Measurements from ENCODE around the gene IQCN.

The IQCN gene

DNA sequence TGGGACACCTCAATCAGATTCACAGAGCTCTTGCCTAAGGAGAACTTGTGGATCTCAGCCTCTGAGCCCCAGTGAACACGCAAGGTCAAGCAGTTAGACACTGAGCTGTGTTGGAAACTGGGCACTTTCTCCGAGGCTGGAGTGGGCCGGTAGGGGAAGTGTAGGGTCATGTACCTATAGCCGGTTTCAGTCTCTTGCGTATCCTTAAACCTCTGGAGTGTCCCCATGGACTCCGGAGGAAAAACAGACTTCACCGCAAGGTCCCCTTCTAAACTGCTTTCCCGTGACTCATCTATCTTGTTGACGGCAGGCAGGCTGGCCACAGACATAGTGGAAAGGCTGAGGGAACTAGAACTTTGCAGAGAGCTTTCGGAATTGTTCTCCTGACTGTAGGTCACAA is 11.3 kb downstream of the IQCN start:
- H3K9me3 ChIP-seq (ENCODE audit: low read length): peaks cover 4% of the 10 kb centered on the region
- no peaks in the 10 kb centered on the region for H3K27me3 ChIP-seq (ENCODE audit: insufficient read depth, low read length)
- no peak overlapping the region for H3K4me3 ChIP-seq (ENCODE audit: low read length)
- no peaks in the 10 kb centered on the region for H3K4me1 ChIP-seq (ENCODE audit: insufficient read depth, low read length)
- peaks cover 20% of the 10 kb centered on the region for H3K36me3 ChIP-seq (ENCODE audit: insufficient read depth, low read length)
- H2AFZ ChIP-seq (ENCODE audit: low read depth, low read length): no peak overlapping the region

DNA sequence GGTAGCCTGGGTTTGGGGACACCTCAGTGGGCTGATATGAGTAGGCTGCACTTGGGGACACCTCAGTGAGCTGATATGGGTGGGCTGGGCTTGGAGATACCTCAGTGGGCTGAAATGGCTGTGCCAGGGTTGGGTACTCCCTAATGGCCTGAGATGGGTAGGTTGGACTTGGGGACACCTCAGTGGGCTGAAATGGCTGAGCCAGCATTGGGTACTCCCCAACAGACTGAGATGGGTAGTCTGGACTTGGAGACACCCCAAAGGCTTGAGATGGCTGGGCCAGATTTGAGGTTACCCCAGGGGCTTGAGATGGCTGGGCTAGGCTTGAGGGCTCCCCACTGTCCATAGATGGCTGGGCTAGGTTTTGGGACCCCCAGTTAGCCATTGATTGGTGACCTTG is 12.1 kb downstream of the IQCN start:
- Histone ChIP-seq H3K9me3 (ENCODE audit: low read length) (peaks cover 4% of the 10 kb centered on the region), H2AFZ (ENCODE audit: low read depth, low read length) (no peak overlapping the region), H3K27me3 (ENCODE audit: insufficient read depth, low read length) (no peaks in the 10 kb centered on the region), H3K36me3 (ENCODE audit: insufficient read depth, low read length) (peaks cover 16% of the 10 kb centered on the region), H3K4me3 (ENCODE audit: low read length) (no peak overlapping the region), H3K4me1 (ENCODE audit: insufficient read depth, low read length) (no peaks in the 10 kb centered on the region)

DNA sequence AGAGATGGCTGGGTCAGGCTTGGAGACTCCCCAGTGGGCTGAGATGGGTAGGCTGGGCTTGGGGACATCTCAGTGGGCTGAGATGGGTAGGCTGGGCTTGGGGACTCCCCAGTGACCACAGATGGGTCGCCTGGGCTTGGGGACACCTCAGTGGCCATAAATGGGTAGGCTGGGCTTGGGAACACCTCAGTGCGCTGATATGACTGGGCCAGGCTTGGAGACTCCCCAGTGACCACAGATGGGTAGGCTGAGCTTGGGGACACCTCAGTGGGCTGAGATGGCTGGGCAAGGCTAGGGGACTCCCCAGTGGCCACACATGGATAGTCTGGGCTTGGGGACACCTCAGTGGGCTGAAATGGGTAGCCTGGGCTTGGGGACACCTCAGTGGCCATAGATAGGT is 12.8 kb downstream of the IQCN start:
- Histone ChIP-seq H3K4me1 (ENCODE audit: insufficient read depth, low read length) (no peaks in the 10 kb centered on the region), H3K9me3 (ENCODE audit: low read length) (peaks cover 4% of the 10 kb centered on the region), H3K4me3 (ENCODE audit: low read length) (no peak overlapping the region)

DNA sequence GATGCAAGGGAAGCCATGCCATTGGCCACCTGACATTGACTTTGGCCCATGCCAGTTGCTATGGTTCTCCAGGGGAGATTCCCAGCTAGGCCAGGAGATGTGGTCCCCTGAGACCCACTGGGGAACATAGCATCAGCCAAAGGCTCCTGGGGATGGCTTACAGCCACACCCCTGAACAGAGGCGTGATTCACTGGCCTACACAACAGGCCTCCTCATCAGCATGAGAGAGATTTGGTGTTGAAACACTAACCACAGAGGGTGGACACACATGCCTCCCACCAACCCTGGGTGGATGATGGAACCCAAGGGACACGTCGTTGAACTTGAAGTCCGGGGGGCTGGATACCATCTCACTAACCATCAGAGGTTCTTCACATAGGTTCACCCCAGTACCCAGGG is 14.4 kb downstream of the IQCN start:
- peaks cover 4% of the 10 kb centered on the region for H3K9me3 ChIP-seq (ENCODE audit: low read length)

More for the DNA sequence above, 12.8 kb downstream of the IQCN start:
- no peak overlapping the region for H2AFZ ChIP-seq (ENCODE audit: low read depth, low read length)
- H3K27me3 ChIP-seq (ENCODE audit: insufficient read depth, low read length): no peaks in the 10 kb centered on the region
- H3K36me3 ChIP-seq (ENCODE audit: insufficient read depth, low read length): peaks cover 10% of the 10 kb centered on the region

DNA sequence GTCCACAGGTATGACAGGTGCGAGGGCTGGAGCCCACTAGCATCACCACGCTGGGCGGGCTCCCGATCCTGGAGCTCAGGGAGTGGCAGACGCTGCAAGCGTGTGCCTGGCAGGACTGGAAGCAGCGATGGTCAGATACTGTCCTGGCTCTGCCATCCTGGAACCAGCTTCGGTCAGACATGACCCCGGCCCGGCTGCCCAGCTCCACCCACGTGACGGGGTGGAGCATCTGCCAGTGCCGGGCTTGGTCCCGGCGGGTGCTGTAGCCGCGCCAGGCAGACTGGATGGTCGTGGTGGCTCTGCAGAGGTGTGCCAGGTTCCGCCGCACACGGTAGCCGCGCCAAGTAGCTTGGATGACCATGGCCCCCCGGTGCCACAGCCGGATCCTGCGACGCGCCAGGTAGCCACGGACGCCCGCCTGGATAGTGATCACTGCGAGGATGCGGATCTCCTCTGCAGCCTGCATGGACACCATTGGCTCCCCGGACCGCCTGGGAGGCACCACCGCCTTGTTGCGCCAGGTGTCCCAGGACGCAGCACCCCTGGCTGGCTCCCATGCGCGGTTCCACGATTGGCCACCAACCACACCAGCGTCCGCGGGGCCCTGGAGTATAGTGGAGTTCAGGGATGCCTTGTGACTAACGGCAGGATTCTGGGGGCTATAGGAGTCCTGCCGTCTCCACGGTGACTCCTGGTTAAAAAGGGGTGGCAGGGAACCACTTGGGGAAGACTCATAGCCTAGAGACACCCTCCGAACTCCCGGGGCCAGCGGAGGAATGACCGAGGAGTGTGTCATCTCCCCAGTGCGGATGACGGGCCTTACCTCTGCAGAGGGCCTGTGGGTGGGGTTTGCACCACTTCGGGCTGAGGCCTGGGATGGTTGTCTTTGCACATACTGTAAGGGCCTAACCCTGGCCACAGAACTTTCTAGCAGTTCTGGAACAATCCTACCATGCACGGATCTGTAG is 16.5 kb downstream of the IQCN start:
- Histone ChIP-seq H3K4me3 (ENCODE audit: low read length) (no peak overlapping the region), H3K4me1 (ENCODE audit: insufficient read depth, low read length) (no peaks in the 10 kb centered on the region), H3K27me3 (ENCODE audit: insufficient read depth, low read length) (peaks cover 12% of the 10 kb centered on the region), H3K9me3 (ENCODE audit: low read length) (no peaks in the 10 kb centered on the region), H3K36me3 (ENCODE audit: insufficient read depth, low read length) (no peaks in the 10 kb centered on the region), H2AFZ (ENCODE audit: low read depth, low read length) (no peak overlapping the region)

More for the DNA sequence above, 14.4 kb downstream of the IQCN start:
- H3K36me3 ChIP-seq (ENCODE audit: insufficient read depth, low read length): no peaks in the 10 kb centered on the region
- H3K4me3 ChIP-seq (ENCODE audit: low read length): no peak overlapping the region
- H3K27me3 ChIP-seq (ENCODE audit: insufficient read depth, low read length): peaks cover 7% of the 10 kb centered on the region
- H2AFZ ChIP-seq (ENCODE audit: low read depth, low read length): no peak overlapping the region
- no peaks in the 10 kb centered on the region for H3K4me1 ChIP-seq (ENCODE audit: insufficient read depth, low read length)

DNA sequence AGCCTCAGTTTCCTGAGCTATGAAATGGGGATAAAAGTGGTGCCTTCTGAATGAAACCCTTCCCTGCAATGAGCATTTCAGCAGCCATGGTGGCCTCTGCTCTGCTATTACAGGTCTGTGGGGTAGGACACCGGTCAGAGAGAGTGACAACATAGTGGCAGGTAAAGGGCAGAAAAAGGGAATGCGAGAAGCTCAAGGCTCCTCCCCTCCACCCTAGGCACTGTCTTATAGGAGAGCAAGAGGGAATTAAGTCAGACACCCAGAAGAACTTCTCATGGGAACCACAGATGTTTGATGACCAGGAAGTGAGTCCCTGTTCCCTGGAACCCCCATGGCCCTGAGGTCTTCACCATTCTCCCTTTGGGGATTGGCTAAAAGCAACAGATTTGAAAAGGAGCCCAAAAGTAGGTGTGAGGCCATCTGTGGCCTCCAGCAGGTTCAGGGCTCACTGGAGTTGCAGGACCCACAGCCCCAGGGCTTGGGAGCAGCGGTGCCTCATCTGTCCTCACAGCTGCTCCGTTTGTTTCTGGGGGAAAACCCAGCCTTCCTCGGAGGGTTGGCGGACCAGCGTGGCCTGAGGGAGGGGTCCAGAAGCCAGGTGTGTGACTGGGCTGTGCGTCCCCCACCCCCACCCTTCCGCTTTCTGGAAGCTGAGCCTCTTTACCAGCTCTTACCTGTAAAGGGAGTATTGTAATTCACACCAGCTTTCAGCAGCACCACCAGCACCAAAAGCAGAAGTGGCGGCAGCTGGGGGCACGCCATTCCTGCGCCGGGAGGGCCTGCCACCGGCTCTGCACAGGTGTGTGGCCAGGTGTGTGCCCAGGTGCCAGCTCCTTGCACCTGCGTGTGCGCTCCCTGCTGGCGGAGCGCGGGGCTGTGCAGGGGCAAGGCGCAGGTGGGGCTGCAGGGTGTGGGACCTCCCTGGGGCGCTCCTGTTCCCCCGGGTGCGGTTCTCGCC is 19.4 kb downstream of the IQCN start:
- H3K4me1 ChIP-seq (ENCODE audit: insufficient read depth, low read length): no peaks in the 10 kb centered on the region
- H3K4me3 ChIP-seq (ENCODE audit: low read length): no peak overlapping the region
- no peaks in the 10 kb centered on the region for H3K9me3 ChIP-seq (ENCODE audit: low read length)
- no peaks in the 10 kb centered on the region for H3K36me3 ChIP-seq (ENCODE audit: insufficient read depth, low read length)
- H3K27me3 ChIP-seq (ENCODE audit: insufficient read depth, low read length): peaks cover 12% of the 10 kb centered on the region
- H2AFZ ChIP-seq (ENCODE audit: low read depth, low read length): no peak overlapping the region

DNA sequence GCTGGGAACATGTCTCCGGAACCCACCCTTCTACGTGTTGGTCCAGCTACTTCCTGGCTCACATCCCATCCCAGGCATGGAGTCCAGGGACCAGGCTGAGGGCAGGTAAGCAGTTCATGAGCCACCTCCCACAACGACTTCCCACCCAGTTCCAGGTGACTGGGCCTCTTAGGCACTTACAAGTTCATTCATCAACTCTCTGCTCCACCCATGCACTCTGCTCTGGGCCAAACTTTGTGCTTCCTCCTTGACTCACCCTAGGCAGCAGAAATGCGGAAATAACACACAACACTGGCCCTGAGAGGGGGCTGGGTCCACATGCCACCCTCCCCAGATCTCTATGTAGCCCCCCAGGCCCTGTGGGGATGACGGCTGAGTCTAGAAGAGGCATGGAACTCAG is 20.5 kb downstream of the IQCN start:
- Histone ChIP-seq H3K9me3 (ENCODE audit: low read length) (no peaks in the 10 kb centered on the region), H3K36me3 (ENCODE audit: insufficient read depth, low read length) (no peaks in the 10 kb centered on the region), H3K4me1 (ENCODE audit: insufficient read depth, low read length) (no peaks in the 10 kb centered on the region), H3K27me3 (ENCODE audit: insufficient read depth, low read length) (peaks cover 12% of the 10 kb centered on the region), H2AFZ (ENCODE audit: low read depth, low read length) (no peak overlapping the region), H3K4me3 (ENCODE audit: low read length) (no peak overlapping the region)

DNA sequence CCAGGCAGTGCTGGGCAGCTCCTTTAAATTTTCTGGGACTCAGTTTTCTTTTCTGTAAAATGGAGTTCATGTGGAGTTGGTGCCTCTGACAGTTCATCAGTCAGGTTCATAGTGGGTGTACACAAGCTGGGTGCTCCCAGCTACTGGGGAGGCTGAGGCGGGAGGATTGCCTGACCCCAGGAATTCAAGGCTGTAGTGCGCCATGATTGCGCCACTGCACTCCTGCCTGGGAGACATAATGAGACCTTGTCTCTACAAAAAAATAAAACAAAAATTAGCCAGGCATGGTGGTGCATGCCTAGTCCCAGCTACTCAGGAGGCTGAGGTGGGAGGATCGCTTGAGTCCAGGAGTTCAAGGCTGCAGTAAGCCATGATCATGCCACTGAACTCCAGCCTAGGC is 21.1 kb downstream of the IQCN start:
- Histone ChIP-seq H3K4me3 (ENCODE audit: low read length) (no peak overlapping the region), H3K4me1 (ENCODE audit: insufficient read depth, low read length) (no peaks in the 10 kb centered on the region)

DNA sequence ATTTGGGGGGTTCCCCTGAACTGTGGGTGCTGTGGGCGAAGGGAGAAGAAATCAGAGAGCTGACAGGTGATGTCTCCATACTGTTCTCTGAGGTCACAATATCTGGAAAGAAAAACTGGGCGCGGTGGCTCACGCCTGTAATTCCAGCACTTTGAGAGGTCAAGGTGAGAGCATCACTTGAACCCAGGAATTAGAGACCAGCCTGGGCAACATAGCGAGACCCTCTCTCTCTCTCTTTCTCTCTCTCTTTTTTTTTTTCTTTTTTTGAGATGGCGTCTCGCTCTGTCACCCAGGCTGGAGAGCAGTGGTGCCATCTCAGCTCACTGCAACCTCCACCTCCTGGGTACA is 21.9 kb downstream of the IQCN start:
- H3K9me3 ChIP-seq (ENCODE audit: low read length): no peaks in the 10 kb centered on the region
- H3K27me3 ChIP-seq (ENCODE audit: insufficient read depth, low read length): peaks cover 12% of the 10 kb centered on the region
- no peak overlapping the region for H2AFZ ChIP-seq (ENCODE audit: low read depth, low read length)
- H3K36me3 ChIP-seq (ENCODE audit: insufficient read depth, low read length): no peaks in the 10 kb centered on the region
- no peaks in the 10 kb centered on the region for H3K4me1 ChIP-seq (ENCODE audit: insufficient read depth, low read length)
- no peak overlapping the region for H3K4me3 ChIP-seq (ENCODE audit: low read length)

More for the DNA sequence above, 21.1 kb downstream of the IQCN start:
- Histone ChIP-seq H2AFZ (ENCODE audit: low read depth, low read length) (no peak overlapping the region), H3K27me3 (ENCODE audit: insufficient read depth, low read length) (peaks cover 12% of the 10 kb centered on the region), H3K9me3 (ENCODE audit: low read length) (no peaks in the 10 kb centered on the region), H3K36me3 (ENCODE audit: insufficient read depth, low read length) (no peaks in the 10 kb centered on the region)

DNA sequence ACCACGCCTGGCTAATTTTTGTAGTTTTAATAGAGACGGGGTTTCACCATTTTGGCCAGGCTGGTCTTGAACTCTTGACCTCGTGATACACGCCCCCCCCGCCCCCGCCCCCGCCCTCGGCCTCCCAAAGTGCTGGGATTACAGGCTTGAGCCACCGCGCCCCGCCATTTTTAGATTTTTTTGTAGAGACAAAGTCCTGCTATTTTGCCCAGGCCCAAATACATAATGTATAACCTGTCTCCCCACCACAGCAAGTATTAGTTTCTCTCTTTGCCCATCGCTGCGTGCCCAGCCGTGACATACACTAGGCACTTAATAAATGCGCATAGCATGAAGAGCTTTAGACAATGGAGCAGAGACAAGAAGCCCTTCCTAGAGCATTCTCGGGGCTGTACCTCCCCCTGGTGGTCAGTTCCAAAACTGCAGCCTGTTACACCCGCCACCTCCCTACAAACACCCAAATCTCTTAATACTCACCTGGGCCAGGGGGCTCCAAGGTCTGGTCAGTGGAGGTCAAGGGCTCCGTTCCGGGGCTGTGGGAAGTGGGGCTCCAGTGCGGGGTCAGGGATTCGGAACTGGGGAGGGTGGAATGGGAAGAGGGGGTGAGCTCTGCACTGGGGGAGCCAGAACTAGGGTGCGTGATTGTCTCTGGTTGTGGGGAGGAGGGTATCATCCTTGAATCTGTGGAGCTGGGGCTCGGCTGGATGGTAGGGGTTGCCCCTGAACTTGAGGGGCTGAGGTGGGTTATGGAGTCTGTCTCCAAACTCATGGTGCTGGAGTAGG is 22.5 kb downstream of the IQCN start:
- H3K4me1 ChIP-seq (ENCODE audit: insufficient read depth, low read length): no peaks in the 10 kb centered on the region
- H3K4me3 ChIP-seq (ENCODE audit: low read length): no peak overlapping the region
- H3K27me3 ChIP-seq (ENCODE audit: insufficient read depth, low read length): peaks cover 13% of the 10 kb centered on the region
- H2AFZ ChIP-seq (ENCODE audit: low read depth, low read length): no peak overlapping the region
- no peaks in the 10 kb centered on the region for H3K36me3 ChIP-seq (ENCODE audit: insufficient read depth, low read length)
- H3K9me3 ChIP-seq (ENCODE audit: low read length): no peaks in the 10 kb centered on the region

DNA sequence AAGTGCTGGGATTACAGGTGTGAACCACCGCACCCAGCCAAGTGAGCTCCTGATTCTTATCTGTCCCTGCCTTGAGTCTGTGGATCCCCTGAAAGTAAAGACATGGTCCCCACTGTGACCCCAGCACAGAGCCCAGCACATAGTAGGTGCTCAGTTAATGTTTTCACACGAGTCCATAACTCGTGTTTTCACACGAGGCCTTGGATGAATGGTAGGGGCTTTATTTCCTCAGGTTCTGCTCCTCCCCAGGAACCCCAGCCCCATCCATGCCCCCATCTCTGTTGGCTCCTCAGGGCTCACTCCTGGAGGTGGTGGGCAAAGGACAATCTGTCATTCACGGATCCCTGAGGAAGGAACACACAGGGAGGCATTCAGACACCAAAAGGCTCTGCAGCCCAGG is 24.4 kb downstream of the IQCN start:
- no peaks in the 10 kb centered on the region for H3K4me1 ChIP-seq (ENCODE audit: insufficient read depth, low read length)

DNA sequence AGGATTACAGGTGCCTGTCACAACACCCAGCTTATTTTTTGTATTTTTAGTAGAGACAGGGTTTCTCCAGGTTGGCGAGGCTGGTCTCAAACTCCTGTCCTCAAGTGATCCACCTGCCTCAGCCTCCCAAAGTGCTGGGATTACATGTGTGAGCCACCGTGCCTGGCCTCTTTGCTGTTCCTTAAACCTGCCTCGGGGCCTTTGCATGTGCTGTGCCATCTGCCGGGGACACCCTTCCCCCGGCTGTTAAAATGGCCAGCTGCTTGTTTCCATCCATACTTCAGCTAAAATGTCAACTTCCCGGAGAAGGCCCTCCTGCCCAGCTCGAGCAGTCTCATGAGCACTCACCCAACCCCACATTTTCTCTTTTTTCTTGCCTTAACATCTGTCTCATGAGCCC is 29.0 kb downstream of the IQCN start:
- Histone ChIP-seq H3K9me3 (ENCODE audit: low read length) (no peaks in the 10 kb centered on the region), H3K4me1 (ENCODE audit: insufficient read depth, low read length) (no peaks in the 10 kb centered on the region), H3K36me3 (ENCODE audit: insufficient read depth, low read length) (no peaks in the 10 kb centered on the region), H3K4me3 (ENCODE audit: low read length) (no peak overlapping the region), H3K27me3 (ENCODE audit: insufficient read depth, low read length) (peaks cover 18% of the 10 kb centered on the region), H2AFZ (ENCODE audit: low read depth, low read length) (no peak overlapping the region)

More for the DNA sequence above, 24.4 kb downstream of the IQCN start:
- Histone ChIP-seq H3K4me3 (ENCODE audit: low read length) (no peak overlapping the region), H2AFZ (ENCODE audit: low read depth, low read length) (no peak overlapping the region), H3K9me3 (ENCODE audit: low read length) (no peaks in the 10 kb centered on the region), H3K36me3 (ENCODE audit: insufficient read depth, low read length) (no peaks in the 10 kb centered on the region), H3K27me3 (ENCODE audit: insufficient read depth, low read length) (peaks cover 9% of the 10 kb centered on the region)
